ENCODE data around the gene ZNF644. TPM values are rescaled to one million over a fixed set of nuclear protein-coding genes. Genes with fewer than 3 reads are reported as not detected.

ZNF644 gene
- total RNA-seq, 6 donors from 2014 or later: 36.7 to 111 (median 42.9) TPM

- peaks cover 0 to 11% (median 7%) of the 10 kb centered on the region in 4 donors for H3K4me1 ChIP-seq
- WGBS, 2 donors: 73 to 80% methylated on average over 5 of the region's 5 CpGs
- no peak overlapping the region for H3K4me3 ChIP-seq
- H3K36me3 ChIP-seq: no peaks in the 10 kb centered on the region
- ATAC-seq (ENCODE audit: low FRiP score in 2 of 2) (no peak), DNase-seq (no peak)
- TF ChIP-seq CTCF (IDR thresholded peaks at IDR 0.05) (no peak), POLR2A (IDR thresholded peaks at IDR 0.05) (no peak), POLR2AphosphoS5 (IDR thresholded peaks at IDR 0.05) (no peak), EP300 (IDR thresholded peaks at IDR 0.05) (no peak)
- H3K27me3 ChIP-seq: no peaks in the 10 kb centered on the region
- no peaks in the 10 kb centered on the region for H3K9me3 ChIP-seq
- H3K27ac ChIP-seq: no peak overlapping the region
Measured at GRCh38 chr1:90959352-90960206, 62.3 kb downstream of the ZNF644 start.

GRCh38 chr1:90957497-90957896 lies 64.3 kb downstream of the ZNF644 start:
- TF ChIP-seq POLR2A (IDR thresholded peaks at IDR 0.05) (no peak), EP300 (IDR thresholded peaks at IDR 0.05) (no peak), POLR2AphosphoS5 (IDR thresholded peaks at IDR 0.05) (no peak), CTCF (IDR thresholded peaks at IDR 0.05) (no peak)
- Histone ChIP-seq H3K4me1 (peaks cover 0 to 10% (median 4%) of the 10 kb centered on the region in 4 donors), H3K9me3 (no peaks in the 10 kb centered on the region), H3K36me3 (no peaks in the 10 kb centered on the region), H3K4me3 (no peak overlapping the region), H3K27me3 (no peaks in the 10 kb centered on the region), H3K27ac (no peak overlapping the region)
- no peak for ATAC-seq (ENCODE audit: low FRiP score in 2 of 2)
- no peak for DNase-seq

GRCh38 chr1:90955769-90956168 lies 66.1 kb downstream of the ZNF644 start:
- TF ChIP-seq POLR2AphosphoS5 (IDR thresholded peaks at IDR 0.05) (no peak), POLR2A (IDR thresholded peaks at IDR 0.05) (no peak), EP300 (IDR thresholded peaks at IDR 0.05) (no peak), CTCF (IDR thresholded peaks at IDR 0.05) (no peak)
- H3K27ac ChIP-seq: no peak overlapping the region
- no peaks in the 10 kb centered on the region for H3K9me3 ChIP-seq
- no peaks in the 10 kb centered on the region for H3K27me3 ChIP-seq
- no peak overlapping the region for H3K4me3 ChIP-seq
- no peaks in the 10 kb centered on the region for H3K36me3 ChIP-seq
- WGBS, 2 donors: 96 to 97% methylated on average over 1 of the region's 1 CpG
- ATAC-seq (ENCODE audit: low FRiP score in 2 of 2) (no peak), DNase-seq (no peak)
- H3K4me1 ChIP-seq: peaks cover 0 to 10% (median 6%) of the 10 kb centered on the region in 4 donors

- peaks cover 0 to 6% (median 0%) of the 10 kb centered on the region in 4 donors for H3K4me1 ChIP-seq
- no peaks in the 10 kb centered on the region for H3K27me3 ChIP-seq
- H3K36me3 ChIP-seq: no peaks in the 10 kb centered on the region
- 76 to 86% methylated on average over 3 of the region's 3 CpGs for WGBS, 2 donors
- no peak for ATAC-seq (ENCODE audit: low FRiP score in 2 of 2)
- TF ChIP-seq CTCF (IDR thresholded peaks at IDR 0.05): no peak
- TF ChIP-seq EP300 (IDR thresholded peaks at IDR 0.05): no peak
- no peaks in the 10 kb centered on the region for H3K9me3 ChIP-seq
- H3K27ac ChIP-seq: no peak overlapping the region
- DNase-seq: no peak
- no peak overlapping the region for H3K4me3 ChIP-seq
Measured at GRCh38 chr1:90952906-90953305, 68.9 kb downstream of the ZNF644 start.

- peaks cover 0 to 6% (median 0%) of the 10 kb centered on the region in 4 donors for H3K4me1 ChIP-seq
- no peak overlapping the region for H3K4me3 ChIP-seq
- TF ChIP-seq EP300 (IDR thresholded peaks at IDR 0.05) (no peak), CTCF (IDR thresholded peaks at IDR 0.05) (no peak), POLR2A (IDR thresholded peaks at IDR 0.05) (no peak), POLR2AphosphoS5 (IDR thresholded peaks at IDR 0.05) (no peak)
- H3K36me3 ChIP-seq: no peaks in the 10 kb centered on the region
- H3K9me3 ChIP-seq: no peaks in the 10 kb centered on the region
- no peak for ATAC-seq (ENCODE audit: low FRiP score in 2 of 2)
- no peaks in the 10 kb centered on the region for H3K27me3 ChIP-seq
- 88 to 95% methylated on average over 2 of the region's 2 CpGs for WGBS, 2 donors
- H3K27ac ChIP-seq: no peak overlapping the region
- DNase-seq: no peak
Measured at GRCh38 chr1:90951009-90951408, 70.8 kb downstream of the ZNF644 start.

Data from upper lobe of left lung (tissue), 6 donors.